GM19438 (cell line): ENCODE results near the gene SUN3.
"Not testable (repeated sequence)": the region's sequence is repeated elsewhere in the genome, so short reads cannot be mapped to it uniquely, and the experiment has no call there.

Experiments used
- ATAC-seq: cut with Tn5 transposase; IDR thresholded peaks from one replicate; pipeline ENCODE4 v1.9.1; 2021; ENCODE audit warnings: low read depth; ENCODE audit not compliant: unreplicated experiment

Gene SUN3

GRCh38 chr7:47946581-47947354 is 82.1 kb downstream of the SUN3 start:
- no peak for ATAC-seq

GRCh38 chr7:47945261-47946015 is 83.5 kb downstream of the SUN3 start:
- peak; percentile 48 for ATAC-seq

GRCh38 chr7:47944536-47945260 is 84.2 kb downstream of the SUN3 start:
- no peak for ATAC-seq

- ATAC-seq: no peak
Observed at GRCh38 chr7:47943676-47944474, 85.0 kb downstream of the SUN3 start.

- ATAC-seq: not testable (repeated sequence)
Observed at GRCh38 chr7:47942651-47943050, 86.3 kb downstream of the SUN3 start.

- no peak for ATAC-seq
Observed at GRCh38 chr7:47942132-47942531, 86.8 kb downstream of the SUN3 start.

GRCh38 chr7:47941136-47941844 is 87.6 kb downstream of the SUN3 start:
- no peak for ATAC-seq

GRCh38 chr7:47940088-47941013 is 88.6 kb downstream of the SUN3 start:
- no peak for ATAC-seq

- ATAC-seq: no peak
Observed at GRCh38 chr7:47939425-47940036, 89.4 kb downstream of the SUN3 start.

GRCh38 chr7:47938574-47939165 is 90.2 kb downstream of the SUN3 start:
- no peak for ATAC-seq

- peak; percentile 58 for ATAC-seq
Observed at GRCh38 chr7:47937711-47938573, 91.0 kb downstream of the SUN3 start.
